Amniotic epithelial cell (primary cell): ENCODE data around the gene IRS2.
A peak's percentile ranks its signal among the peaks of the same experiment; 100 is the strongest.

Experiments
- DNase-seq: peaks from one replicate; pipeline ENCODE4 v3.0.0-alpha.2; 2010; ENCODE audit warnings: low read depth

IRS2 gene

GRCh38 chr13:109730812-109731335 lies 55.5 kb downstream of the IRS2 start:
- DNase-seq = peak; percentile 24

- DNase-seq = no peak
Measured at GRCh38 chr13:109728791-109729731, 57.3 kb downstream of the IRS2 start.

DNA sequence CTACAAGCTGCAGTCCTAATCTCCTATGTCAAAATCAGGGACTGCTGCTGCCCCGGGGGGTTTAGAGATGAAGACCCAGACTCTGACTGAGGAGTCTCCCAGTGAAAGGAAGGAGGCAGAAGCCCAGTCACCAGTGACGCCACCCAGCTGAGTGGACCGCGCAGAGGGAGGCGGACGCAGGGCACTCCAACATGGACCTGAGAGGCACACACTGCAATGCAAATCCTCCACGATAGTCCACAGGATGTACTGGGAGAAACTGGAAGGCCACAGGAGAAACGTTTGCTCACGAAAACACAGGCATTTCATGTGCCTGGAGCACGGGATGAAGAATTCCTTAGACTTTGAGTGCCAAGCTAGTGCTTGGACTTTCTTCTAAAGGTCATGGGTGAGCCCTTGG lies 58.3 kb downstream of the IRS2 start:
- DNase-seq = no peak

GRCh38 chr13:109727251-109727650 lies 59.1 kb downstream of the IRS2 start:
- DNase-seq = no peak

GRCh38 chr13:109725995-109726637 lies 60.3 kb downstream of the IRS2 start:
- DNase-seq = no peak

DNA sequence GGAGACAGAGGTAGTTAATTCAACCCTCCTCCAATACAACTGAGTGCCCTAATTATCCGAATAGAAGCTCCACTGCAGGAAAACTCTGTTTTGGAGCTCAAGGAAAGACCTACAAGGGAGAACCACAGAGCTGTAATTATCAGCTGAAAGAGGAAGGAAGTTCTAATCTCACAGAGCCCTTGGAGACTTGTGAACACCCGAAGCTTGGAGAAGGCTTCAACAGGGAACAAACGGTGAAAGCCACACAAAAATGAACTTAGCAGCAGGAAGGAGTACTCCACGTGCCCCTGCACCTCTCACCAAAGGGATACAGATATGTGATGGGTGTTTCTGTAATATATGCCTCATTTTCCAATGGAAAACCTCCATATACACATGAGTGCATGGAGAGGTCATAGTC lies 61.1 kb downstream of the IRS2 start:
- no peak for DNase-seq

GRCh38 chr13:109724603-109725002 lies 61.8 kb downstream of the IRS2 start:
- no peak for DNase-seq

DNA sequence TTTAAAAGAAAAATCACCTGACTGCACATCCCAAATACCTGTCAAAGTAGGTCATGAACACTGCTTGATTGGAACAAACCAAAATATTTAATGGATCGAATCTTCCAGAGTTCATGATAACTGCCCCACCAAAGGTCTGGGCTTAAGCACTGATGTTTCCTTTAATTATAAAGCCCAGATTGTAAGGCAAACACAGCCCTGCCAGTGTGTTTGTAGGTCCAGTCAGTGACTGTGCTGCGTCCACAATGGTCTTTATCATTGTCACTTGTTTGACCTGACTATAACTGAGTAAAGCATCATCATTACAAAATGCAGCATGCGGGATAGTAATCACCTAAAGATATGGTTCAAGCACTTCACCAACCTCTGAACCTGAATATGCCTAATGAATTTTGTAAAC lies 63.3 kb downstream of the IRS2 start:
- DNase-seq = no peak

DNA sequence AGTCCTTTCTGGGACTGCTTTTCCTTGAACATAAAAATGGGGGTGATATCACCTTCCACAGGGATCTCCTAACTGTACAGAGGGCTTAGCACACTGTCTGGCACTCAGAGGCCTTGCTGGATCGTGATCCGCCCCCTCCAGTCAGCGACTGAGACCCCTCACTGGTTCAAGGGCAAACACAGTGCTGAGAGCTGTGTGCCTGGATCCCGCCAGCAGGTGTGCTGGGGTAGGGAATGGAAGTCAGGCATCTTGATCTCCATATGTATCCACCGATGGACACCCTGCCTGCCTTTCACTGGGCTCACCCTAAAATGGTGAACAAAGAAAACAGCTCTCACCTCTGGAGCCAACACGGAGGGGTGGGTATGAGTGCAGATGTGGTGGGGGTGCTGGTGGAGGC lies 64.3 kb downstream of the IRS2 start:
- no peak for DNase-seq

DNA sequence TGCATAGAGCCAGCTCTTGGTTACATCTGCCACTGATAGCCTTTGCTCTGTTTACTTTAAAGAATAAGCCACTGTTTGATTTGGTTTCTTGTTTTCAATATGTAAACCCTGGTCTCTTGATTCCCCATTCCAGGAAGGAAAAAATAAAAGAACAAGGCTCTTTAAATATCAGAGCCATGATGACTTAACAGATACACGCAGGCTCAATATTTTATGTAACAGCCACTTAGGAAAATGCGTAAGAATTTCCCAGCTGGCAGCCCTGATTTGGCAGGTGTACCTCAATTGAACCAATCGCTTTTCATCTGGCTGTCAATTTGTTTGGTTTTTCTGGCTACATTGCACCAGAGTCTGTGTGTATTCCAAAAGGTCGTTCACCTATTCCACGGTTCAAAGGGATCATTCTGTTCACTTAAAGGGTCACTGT lies 65.6 kb downstream of the IRS2 start:
- no peak for DNase-seq

- DNase-seq = no peak
Measured at GRCh38 chr13:109719962-109720646, 66.3 kb downstream of the IRS2 start.

DNA sequence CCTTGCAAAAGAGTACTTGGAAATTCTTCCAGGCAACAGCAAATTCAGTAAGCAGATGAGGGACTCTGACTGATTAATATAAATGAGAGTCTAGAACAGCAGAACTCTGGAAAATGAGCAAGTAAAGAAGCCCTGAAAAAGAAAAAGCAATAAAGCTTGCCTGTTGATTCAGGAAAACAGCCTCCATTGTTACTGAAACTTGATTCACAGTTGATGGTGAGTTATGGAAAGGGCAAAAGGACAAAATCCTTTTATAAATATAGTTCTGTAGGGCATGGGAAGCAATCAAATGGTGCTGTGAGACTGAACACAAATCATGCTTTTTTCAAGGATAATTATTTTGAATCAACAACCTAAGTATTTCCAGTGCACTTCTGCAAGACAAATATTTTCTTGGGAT lies 67.7 kb downstream of the IRS2 start:
- DNase-seq = no peak

- no peak for DNase-seq
Measured at GRCh38 chr13:109717686-109718085, 68.7 kb downstream of the IRS2 start.

DNA sequence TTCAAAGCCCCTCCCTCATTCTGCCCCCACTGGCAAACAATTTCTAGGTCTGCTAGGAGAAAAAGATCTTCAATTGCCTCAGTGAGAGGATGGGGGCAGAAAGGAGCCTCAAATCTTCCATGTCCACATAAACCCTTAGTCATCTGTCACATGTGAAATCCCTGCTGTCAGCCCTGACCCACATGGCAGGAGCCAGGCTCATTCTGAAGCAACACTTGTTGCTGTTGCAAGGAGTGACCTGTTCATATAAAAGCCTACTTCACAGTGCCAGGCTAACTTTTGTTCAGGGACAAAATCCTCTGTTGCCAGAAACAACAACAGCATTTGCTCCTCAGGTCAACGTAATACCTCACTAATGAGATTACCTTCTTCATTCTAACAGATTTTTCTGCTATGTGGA lies 70.5 kb downstream of the IRS2 start:
- DNase-seq = peak; percentile 93

DNA sequence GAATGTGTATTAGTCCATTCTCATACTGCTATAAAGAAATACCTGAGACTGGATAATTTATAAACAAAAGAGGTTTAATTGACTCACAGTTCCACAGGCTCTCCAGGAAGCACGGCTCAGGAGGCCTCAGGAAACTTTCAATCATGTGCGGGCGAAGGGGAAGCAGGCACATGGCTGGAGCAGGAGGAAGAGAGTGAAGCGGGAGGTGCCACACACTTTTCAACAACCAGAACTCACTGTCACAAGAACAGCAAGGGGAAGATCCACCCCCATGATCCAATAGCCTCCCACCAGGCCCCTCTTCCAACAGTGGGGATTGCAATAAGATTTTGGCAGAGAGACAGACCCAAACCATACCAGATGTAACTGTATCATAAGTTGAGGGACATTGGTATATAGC lies 72.7 kb downstream of the IRS2 start:
- DNase-seq = no peak

- no peak for DNase-seq
Measured at GRCh38 chr13:109712124-109712722, 74.2 kb downstream of the IRS2 start.

- DNase-seq = no peak
Measured at GRCh38 chr13:109707742-109708617, 78.4 kb downstream of the IRS2 start.

GRCh38 chr13:109707044-109707741 lies 79.2 kb downstream of the IRS2 start:
- no peak for DNase-seq

- no peak for DNase-seq
Measured at GRCh38 chr13:109706015-109706715, 80.2 kb downstream of the IRS2 start.
